Omental fat pad (tissue), 4 donors: Measurements from ENCODE around the gene MSI1. TPM values are rescaled to one million over a fixed set of nuclear protein-coding genes. Genes with fewer than 3 reads are reported as not detected.

ENCODE experiments used
- ATAC-seq: fragments of 150-250 bp; one replicate; pipeline ENCODE4 v1.9.1; 2016; ENCODE audit warnings: mild to moderate bottlenecking, moderate library complexity; ENCODE audit not compliant: low FRiP score
- DNase-seq: peaks from one replicate; pipeline ENCODE4 v3.0.0-alpha.2; 2019; ENCODE audit warnings: low spot score
- CTCF ChIP-seq, 3 donors: fragments of 450-650 bp; IDR thresholded peaks; one replicate each; pipeline ENCODE4 v1.5.1; 2016 to 2017; ENCODE audit warnings: antibody characterized with exemption in 3 of 3, mild to moderate bottlenecking in 3 of 3, moderate library complexity in 2 of 3
- total RNA-seq, 4 donors: library from RNA; depleted of rRNA; stranded (reverse); fragments of >200 nt; gene quantifications; one replicate each; pipeline ENCODE4 v1.1.0, GENCODE V29; 2016

Gene MSI1
- 1 to 10 TPM in 1 of 4 donors, under 1 TPM in 2, not detected in 1; 0.13 to 2.0 (median 0.37) TPM for total RNA-seq

GRCh38 chr12:120368789-120369602, at the start of gene MSI1:
MSI1 (minus strand) TSS chr12:120369164; CDS start chr12:120369091, 73 bp downstream.
- ATAC-seq (no peak), DNase-seq (no peak)
- no peak for TF ChIP-seq CTCF (IDR thresholded peaks at IDR 0.05)

GRCh38 chr12:120417917-120418580, 49.1 kb upstream of the MSI1 start:
- no peak for DNase-seq

GRCh38 chr12:120416490-120417216, 47.7 kb upstream of the MSI1 start:
- DNase-seq (no peak), ATAC-seq (no peak)
- no peak for TF ChIP-seq CTCF (IDR thresholded peaks at IDR 0.05)

More at GRCh38 chr12:120417917-120418580, 49.1 kb upstream of the MSI1 start:
- no peak for ATAC-seq
- TF ChIP-seq CTCF (IDR thresholded peaks at IDR 0.05), result no peak

GRCh38 chr12:120413901-120414695, 45.1 kb upstream of the MSI1 start:
- no peak for DNase-seq
- TF ChIP-seq CTCF (IDR thresholded peaks at IDR 0.05), result no peak
- ATAC-seq, result no peak

GRCh38 chr12:120412421-120412820, 43.5 kb upstream of the MSI1 start:
- ATAC-seq, result no peak
- TF ChIP-seq CTCF (IDR thresholded peaks at IDR 0.05), result no peak
- no peak for DNase-seq

DNA sequence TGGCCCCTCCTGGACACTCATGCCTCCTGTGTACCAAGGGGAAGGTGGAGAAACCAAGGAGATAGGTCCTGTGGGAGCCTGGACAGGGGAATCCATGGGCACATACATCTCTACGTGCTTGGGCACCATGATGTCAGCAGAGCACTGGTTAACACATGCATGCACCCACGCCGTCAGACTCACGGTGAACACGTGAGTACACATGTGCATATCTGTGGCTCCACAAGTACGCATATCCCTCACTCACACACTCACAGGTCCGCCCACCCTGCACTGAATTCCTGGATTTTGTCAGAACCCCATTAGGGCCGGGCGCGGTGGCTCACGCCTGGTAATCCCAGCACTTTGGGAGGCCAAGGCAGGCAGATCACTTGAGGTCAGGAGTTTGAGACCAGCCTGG, 39.8 kb upstream of the MSI1 start:
- TF ChIP-seq CTCF (IDR thresholded peaks at IDR 0.05), result no peak
- no peak for DNase-seq
- ATAC-seq, result no peak
